Osteoblast (primary cell): ENCODE results near the gene GTF2A1. TPM values are rescaled to one million over a fixed set of nuclear protein-coding genes. Genes with fewer than 3 reads are reported as not detected.

Source experiments
- DNase-seq: peaks from one replicate; pipeline ENCODE4 v3.0.0; 2011; ENCODE audit warnings: low spot score, mixed read lengths; ENCODE audit not compliant: insufficient read length; ENCODE audit errors: missing footprints
- H2AFZ ChIP-seq: 2 replicates; pipeline ENCODE4 v1.6.0; 2011; ENCODE audit warnings: mild to moderate bottlenecking, low read length
- H3K27ac ChIP-seq: 2 replicates; pipeline ENCODE4 v1.5.1; 2011; ENCODE audit warnings: mild to moderate bottlenecking, low read depth, low read length, moderate library complexity
- H3K27me3 ChIP-seq: 2 replicates; pipeline ENCODE4 v1.6.0; 2012; ENCODE audit warnings: mild to moderate bottlenecking, control low read depth, inconsistent platforms, low read length, moderate library complexity; ENCODE audit not compliant: insufficient read depth
- H3K36me3 ChIP-seq: 2 replicates; pipeline ENCODE4 v1.5.1; 2011; ENCODE audit warnings: mild to moderate bottlenecking, low read length, control low read depth, moderate library complexity; ENCODE audit not compliant: insufficient read depth
- H3K4me1 ChIP-seq: 2 replicates; pipeline ENCODE4 v1.5.1; 2011; ENCODE audit warnings: mild to moderate bottlenecking, low read length, control low read depth, moderate library complexity; ENCODE audit not compliant: insufficient read depth
- H3K4me2 ChIP-seq: 2 replicates; pipeline ENCODE4 v1.6.0; 2011; ENCODE audit warnings: mild to moderate bottlenecking, low read length; ENCODE audit not compliant: insufficient read depth
- H3K4me3 ChIP-seq: fragments of 200-600 bp; sonication (generic); 3 replicates; pipeline ENCODE4 v1.5.1; 2012; ENCODE audit warnings: mild to moderate bottlenecking, low read length, inconsistent platforms; ENCODE audit not compliant: insufficient read depth
- H3K79me2 ChIP-seq: 2 replicates; pipeline ENCODE4 v1.6.0; 2012; ENCODE audit warnings: mild to moderate bottlenecking, low read length, control low read depth, inconsistent platforms; ENCODE audit not compliant: insufficient read depth
- H3K9me3 ChIP-seq: 2 replicates; pipeline ENCODE4 v1.5.1; 2011; ENCODE audit warnings: low read depth, low read length, control low read depth
- H4K20me1 ChIP-seq: 2 replicates; pipeline ENCODE4 v1.6.0; 2012; ENCODE audit warnings: mild to moderate bottlenecking, low read length, control low read depth; ENCODE audit not compliant: insufficient read depth
- CTCF ChIP-seq: IDR thresholded peaks from 2 replicates; pipeline ENCODE4 v1.5.1; 2011; ENCODE audit warnings: mild to moderate bottlenecking, low read depth, low read length, moderate library complexity; ENCODE audit errors: extremely low read depth
- total RNA-seq: library from RNA; depleted of rRNA; stranded (reverse); fragments of >200 nt; gene quantifications from 2 replicates; pipeline ENCODE4 v1.2.3, GENCODE V29; 2012

The GTF2A1 gene
- total RNA-seq, 1 donor = 35.8 TPM

DNA sequence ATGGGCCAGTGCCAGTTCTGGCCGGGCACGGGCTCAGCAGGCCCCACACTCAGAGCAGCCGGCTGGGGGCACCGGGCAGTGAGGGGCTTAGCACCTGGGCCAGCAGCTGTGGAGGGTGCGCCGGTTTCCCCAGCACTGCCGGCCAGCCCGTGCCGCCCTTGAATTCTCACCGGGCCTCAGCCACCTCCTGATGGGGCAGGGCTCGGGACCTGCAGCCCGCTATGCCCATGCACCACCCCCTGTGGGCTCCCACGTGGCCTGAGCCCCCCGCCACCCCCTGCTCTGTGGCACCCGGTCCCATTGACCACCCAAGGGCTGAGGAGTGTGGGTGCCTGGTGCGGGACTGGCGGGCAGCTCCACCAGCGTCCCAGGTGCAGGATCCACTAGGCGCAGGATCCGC lies 15.4 kb upstream of the GTF2A1 start:
- Histone ChIP-seq H3K4me3 (no peak overlapping the region), H4K20me1 (no peaks in the 10 kb centered on the region), H3K4me2 (no peak overlapping the region), H3K4me1 (no peaks in the 10 kb centered on the region), H3K27me3 (no peaks in the 10 kb centered on the region), H3K9me3 (no peaks in the 10 kb centered on the region), H3K36me3 (no peaks in the 10 kb centered on the region), H3K27ac (no peak overlapping the region), H3K79me2 (no peaks in the 10 kb centered on the region), H2AFZ (no peak overlapping the region)
- no peak for DNase-seq
- no peak for TF ChIP-seq CTCF

- DNase-seq = no peak
- Histone ChIP-seq H3K4me1 (no peaks in the 10 kb centered on the region), H3K79me2 (no peaks in the 10 kb centered on the region), H2AFZ (no peak overlapping the region), H3K4me2 (no peak overlapping the region), H4K20me1 (no peaks in the 10 kb centered on the region), H3K27ac (no peak overlapping the region), H3K4me3 (no peak overlapping the region), H3K36me3 (no peaks in the 10 kb centered on the region), H3K9me3 (no peaks in the 10 kb centered on the region), H3K27me3 (no peaks in the 10 kb centered on the region)
- no peak for TF ChIP-seq CTCF
Observed at GRCh38 chr14:81235096-81235495, 14.3 kb upstream of the GTF2A1 start.

GRCh38 chr14:81234278-81234677 lies 13.5 kb upstream of the GTF2A1 start:
- Histone ChIP-seq H3K27me3 (no peaks in the 10 kb centered on the region), H3K4me3 (no peak overlapping the region), H4K20me1 (no peaks in the 10 kb centered on the region), H3K27ac (no peak overlapping the region), H2AFZ (no peak overlapping the region), H3K4me1 (no peaks in the 10 kb centered on the region), H3K4me2 (no peak overlapping the region), H3K36me3 (no peaks in the 10 kb centered on the region), H3K9me3 (no peaks in the 10 kb centered on the region), H3K79me2 (no peaks in the 10 kb centered on the region)
- no peak for DNase-seq
- no peak for TF ChIP-seq CTCF

DNA sequence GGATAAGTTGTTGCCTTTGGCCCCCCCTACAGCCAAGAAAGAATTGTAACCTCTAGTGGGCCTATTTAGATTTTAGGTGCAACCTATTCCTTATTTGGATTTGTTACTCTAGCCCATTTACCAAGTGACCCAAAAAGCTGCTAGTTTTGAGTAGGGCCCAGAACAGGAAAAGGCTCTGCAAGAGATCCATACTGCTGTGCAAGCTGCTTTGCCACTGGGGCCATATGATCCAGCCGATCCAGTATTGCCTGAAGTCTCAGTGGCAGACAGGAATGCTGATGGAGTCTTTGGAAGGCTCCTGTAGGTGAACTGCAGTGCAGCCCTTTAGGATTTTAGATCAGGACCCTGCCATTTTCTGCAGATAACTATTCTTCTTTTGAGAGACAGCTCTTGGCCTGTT lies 12.9 kb upstream of the GTF2A1 start:
- Histone ChIP-seq H3K4me1 (no peaks in the 10 kb centered on the region), H4K20me1 (no peaks in the 10 kb centered on the region), H3K36me3 (no peaks in the 10 kb centered on the region), H3K27ac (no peak overlapping the region), H3K4me3 (no peak overlapping the region), H3K79me2 (no peaks in the 10 kb centered on the region), H3K9me3 (no peaks in the 10 kb centered on the region), H2AFZ (no peak overlapping the region), H3K27me3 (no peaks in the 10 kb centered on the region), H3K4me2 (no peak overlapping the region)
- DNase-seq = no peak
- no peak for TF ChIP-seq CTCF
